ENCODE measurements around the gene EQTN.

GRCh38 chr9:27280249-27280648 lies 16.7 kb downstream of the EQTN start:
- TF ChIP-seq POLR2A (IDR thresholded peaks at IDR 0.05; ENCODE audit: low read length) (no peak), GATA1 (IDR thresholded peaks at IDR 0.05; ENCODE audit: low read depth, low read length) (no peak)
